ENCODE measurements around the gene PPM1F. TPM values are rescaled to one million over a fixed set of nuclear protein-coding genes. Genes with fewer than 3 reads are reported as not detected.

Gene PPM1F
- total and polyA plus RNA-seq, 10 of the 15 experiments (the other 5 are each of a cell fraction or from before 2014, with no cell fraction given): 0.55 to 26.3 (median 9.7) TPM

GRCh38 chr22:21919526-21920307, 32.9 kb downstream of the PPM1F start:
- no TSS peak for BruUV-seq (replicated peaks)
- Histone ChIP-seq H3K36me3 (ENCODE audit: control insufficient read depth in 2 of 2, insufficient read depth in 2 of 2, low read length in 1 of 2) (no peaks in the 10 kb centered on the region), H2AFZ (ENCODE audit: control insufficient read depth, low read depth, low read length) (no peak overlapping the region), H3K9ac (ENCODE audit: control insufficient read depth, insufficient read depth, low read length) (no peak overlapping the region), H3K9me3 (replicated peaks; ENCODE audit: control insufficient read depth, insufficient read depth, low read length) (no peaks in the 10 kb centered on the region), H3K79me2 (ENCODE audit: control insufficient read depth, insufficient read depth, low read length) (no peaks in the 10 kb centered on the region), H3K4me1 (ENCODE audit: control insufficient read depth, insufficient read depth, low read length) (no peaks in the 10 kb centered on the region), H3K27me3 (replicated peaks in 1 of 2; ENCODE audit: control insufficient read depth in 2 of 2, insufficient read depth in 2 of 2, low read length in 1 of 2) (no peaks in the 10 kb centered on the region), H4K20me1 (ENCODE audit: control insufficient read depth, insufficient read depth) (no peaks in the 10 kb centered on the region), H3K4me2 (ENCODE audit: control insufficient read depth, insufficient read depth) (no peak overlapping the region), H3K27ac (ENCODE audit: control insufficient read depth, insufficient read depth) (no peak overlapping the region), H3K4me3 (no peak overlapping the region)
- 69% methylated on average over 20 of the region's 20 CpGs for WGBS (ENCODE audit: insufficient coverage, insufficient replicate concordance, low lambda C conversion rate, missing lambda C conversion rate)
- CTCF ChIA-PET: no interaction called here
- in situ Hi-C loops (cut with MboI): no loop called here
- intact Hi-C loops (cut with micrococcal nuclease; ENCODE audit: unreplicated experiment): no loop called here
- DNase-seq (ENCODE audit: low read depth, low spot score): no peak
- no peak for FAIRE-seq
- ATAC-seq: no peak
- TF ChIP-seq EP300 (IDR thresholded peaks at IDR 0.05; ENCODE audit: borderline replicate concordance in 1 of 2, control insufficient read depth in 1 of 2, low read depth in 2 of 2, low read length in 2 of 2) (no peak), TCF7 (IDR thresholded peaks at IDR 0.05; ENCODE audit: borderline replicate concordance) (no peak), CHD2 (IDR thresholded peaks at IDR 0.05; ENCODE audit: borderline replicate concordance, low read depth, low read length) (no peak), STAT1 (conservative IDR thresholded peaks at IDR 0.05) (no peak), SMC3 (IDR thresholded peaks at IDR 0.05; ENCODE audit: borderline replicate concordance, low read length) (no peak), SMARCA5 (IDR thresholded peaks at IDR 0.05) (no peak), ZNF384 (IDR thresholded peaks at IDR 0.05; ENCODE audit: borderline replicate concordance, low read depth, low read length) (no peak), MYC (IDR thresholded peaks at IDR 0.05; ENCODE audit: insufficient read depth, insufficient read length, insufficient replicate concordance, low read length, severe bottlenecking) (no peak), RELA (IDR thresholded peaks at IDR 0.05; ENCODE audit: borderline replicate concordance, partially characterized antibody) (no peak), WRNIP1 (IDR thresholded peaks at IDR 0.05; ENCODE audit: borderline replicate concordance, low read depth, low read length) (no peak), BACH1 (IDR thresholded peaks at IDR 0.05; ENCODE audit: borderline replicate concordance) (no peak), ZNF622 (IDR thresholded peaks at IDR 0.05) (no peak), ZNF274 (IDR thresholded peaks at IDR 0.05; ENCODE audit: insufficient read depth, insufficient read length) (no peak), TBL1XR1 (IDR thresholded peaks at IDR 0.05; ENCODE audit: low read depth, low read length) (no peak), PAX5 (IDR thresholded peaks at IDR 0.05; ENCODE audit: borderline replicate concordance, low read depth, low read length) (no peak), SP1 (IDR thresholded peaks at IDR 0.05; ENCODE audit: low read depth, low read length) (no peak)
- TF ChIP-seq, protein P1, sequence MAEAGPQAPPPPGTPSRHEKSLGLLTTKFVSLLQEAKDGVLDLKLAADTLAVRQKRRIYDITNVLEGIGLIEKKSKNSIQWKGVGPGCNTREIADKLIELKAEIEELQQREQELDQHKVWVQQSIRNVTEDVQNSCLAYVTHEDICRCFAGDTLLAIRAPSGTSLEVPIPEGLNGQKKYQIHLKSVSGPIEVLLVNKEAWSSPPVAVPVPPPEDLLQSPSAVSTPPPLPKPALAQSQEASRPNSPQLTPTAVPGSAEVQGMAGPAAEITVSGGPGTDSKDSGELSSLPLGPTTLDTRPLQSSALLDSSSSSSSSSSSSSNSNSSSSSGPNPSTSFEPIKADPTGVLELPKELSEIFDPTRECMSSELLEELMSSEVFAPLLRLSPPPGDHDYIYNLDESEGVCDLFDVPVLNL (IDR thresholded peaks at IDR 0.05; ENCODE audit: low read depth, low read length): no peak
- TF ChIP-seq, protein P2, sequence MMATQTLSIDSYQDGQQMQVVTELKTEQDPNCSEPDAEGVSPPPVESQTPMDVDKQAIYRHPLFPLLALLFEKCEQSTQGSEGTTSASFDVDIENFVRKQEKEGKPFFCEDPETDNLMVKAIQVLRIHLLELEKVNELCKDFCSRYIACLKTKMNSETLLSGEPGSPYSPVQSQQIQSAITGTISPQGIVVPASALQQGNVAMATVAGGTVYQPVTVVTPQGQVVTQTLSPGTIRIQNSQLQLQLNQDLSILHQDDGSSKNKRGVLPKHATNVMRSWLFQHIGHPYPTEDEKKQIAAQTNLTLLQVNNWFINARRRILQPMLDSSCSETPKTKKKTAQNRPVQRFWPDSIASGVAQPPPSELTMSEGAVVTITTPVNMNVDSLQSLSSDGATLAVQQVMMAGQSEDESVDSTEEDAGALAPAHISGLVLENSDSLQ (IDR thresholded peaks at IDR 0.05): no peak
- RAD21 ChIA-PET (ENCODE audit: unreplicated experiment): no interaction called here
- POLR2A ChIA-PET: no interaction called here
- SMC1A ChIA-PET (ENCODE audit: uncharacterized antibody, unreplicated experiment): interaction anchor here (0.6 to 1.0 kb wide), 2 partner anchors 38 to 194 kb away, joined by 3 read pairs; no protein-coding TSS in a partner anchor

Data from GM12878 (cell line).